ENCODE data around the gene SMURF2.

DNA sequence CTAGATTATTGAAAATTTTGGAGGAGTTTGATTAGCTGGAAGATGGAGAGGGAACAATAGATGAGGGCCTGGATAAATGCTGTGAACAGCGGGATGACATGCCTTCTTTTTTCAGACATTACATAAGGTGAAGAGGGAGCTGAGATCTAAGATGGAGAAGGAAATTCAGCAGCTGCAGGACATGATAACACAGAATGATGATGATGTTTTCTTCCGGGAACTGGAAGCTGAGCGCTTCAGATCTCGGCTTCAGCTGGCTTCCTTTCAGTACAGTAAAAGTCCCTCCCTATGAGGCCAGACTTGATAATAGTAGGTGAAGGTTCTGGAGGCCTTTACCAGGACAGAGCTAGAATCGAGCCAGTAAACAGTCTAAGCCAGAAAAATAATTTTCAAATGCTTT, 124.6 kb downstream of the SMURF2 start:
- TF ChIP-seq, protein P1, sequence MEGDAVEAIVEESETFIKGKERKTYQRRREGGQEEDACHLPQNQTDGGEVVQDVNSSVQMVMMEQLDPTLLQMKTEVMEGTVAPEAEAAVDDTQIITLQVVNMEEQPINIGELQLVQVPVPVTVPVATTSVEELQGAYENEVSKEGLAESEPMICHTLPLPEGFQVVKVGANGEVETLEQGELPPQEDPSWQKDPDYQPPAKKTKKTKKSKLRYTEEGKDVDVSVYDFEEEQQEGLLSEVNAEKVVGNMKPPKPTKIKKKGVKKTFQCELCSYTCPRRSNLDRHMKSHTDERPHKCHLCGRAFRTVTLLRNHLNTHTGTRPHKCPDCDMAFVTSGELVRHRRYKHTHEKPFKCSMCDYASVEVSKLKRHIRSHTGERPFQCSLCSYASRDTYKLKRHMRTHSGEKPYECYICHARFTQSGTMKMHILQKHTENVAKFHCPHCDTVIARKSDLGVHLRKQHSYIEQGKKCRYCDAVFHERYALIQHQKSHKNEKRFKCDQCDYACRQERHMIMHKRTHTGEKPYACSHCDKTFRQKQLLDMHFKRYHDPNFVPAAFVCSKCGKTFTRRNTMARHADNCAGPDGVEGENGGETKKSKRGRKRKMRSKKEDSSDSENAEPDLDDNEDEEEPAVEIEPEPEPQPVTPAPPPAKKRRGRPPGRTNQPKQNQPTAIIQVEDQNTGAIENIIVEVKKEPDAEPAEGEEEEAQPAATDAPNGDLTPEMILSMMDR (IDR thresholded peaks at IDR 0.05) = no peak
- TF ChIP-seq POLR2A (IDR thresholded peaks at IDR 0.05) = no peak
- TF ChIP-seq EP300 (IDR thresholded peaks at IDR 0.05) = no peak

Measured in ovary (tissue), 3 donors.